Hepatocyte (in vitro differentiated cells): ENCODE measurements around the gene METRN. TPM values are rescaled to one million over a fixed set of nuclear protein-coding genes. Genes with fewer than 3 reads are reported as not detected.

Experiments used
- DNase-seq: peaks from one replicate; pipeline ENCODE4 v3.0.0-alpha.2; 2016; ENCODE audit warnings: low spot score
- H2AFZ ChIP-seq: fragments of 200-600 bp; sonication (generic); 2 replicates; pipeline ENCODE4 v1.6.0; 2016; ENCODE audit warnings: antibody characterized with exemption, mild to moderate bottlenecking
- H3K27ac ChIP-seq: fragments of 200-600 bp; sonication (generic); 2 replicates; pipeline ENCODE4 v1.5.1; 2016; ENCODE audit warnings: mild to moderate bottlenecking
- H3K27me3 ChIP-seq: fragments of 200-600 bp; sonication (generic); 2 replicates; pipeline ENCODE4 v1.6.1; 2016
- H3K36me3 ChIP-seq: fragments of 200-600 bp; sonication (generic); replicated peaks from 2 replicates; pipeline ENCODE4 v1.5.1; 2016; ENCODE audit warnings: low read depth; ENCODE audit not compliant: insufficient read depth
- H3K4me1 ChIP-seq: fragments of 200-600 bp; sonication (generic); 2 replicates; pipeline ENCODE4 v1.5.1; 2016; ENCODE audit warnings: mild to moderate bottlenecking, moderate library complexity; ENCODE audit not compliant: insufficient read depth
- H3K4me2 ChIP-seq: fragments of 200-600 bp; sonication (generic); 2 replicates; pipeline ENCODE4 v1.6.0; 2016
- H3K4me3 ChIP-seq: fragments of 200-600 bp; sonication (generic); 2 replicates; pipeline ENCODE4 v1.5.1; 2016; ENCODE audit warnings: mild to moderate bottlenecking
- H3K79me2 ChIP-seq: fragments of 200-600 bp; sonication (generic); 2 replicates; pipeline ENCODE4 v1.6.0; 2017; ENCODE audit warnings: mild to moderate bottlenecking
- H3K9me2 ChIP-seq: fragments of 200-600 bp; sonication (generic); replicated peaks from 2 replicates; pipeline ENCODE4 v1.6.0; 2017; ENCODE audit warnings: mild to moderate bottlenecking; ENCODE audit not compliant: insufficient read depth
- H3K9me3 ChIP-seq: fragments of 200-600 bp; sonication (generic); 2 replicates; pipeline ENCODE4 v1.5.1; 2016; ENCODE audit warnings: low read depth, mild to moderate bottlenecking
- H4K20me1 ChIP-seq: fragments of 200-600 bp; sonication (generic); 2 replicates; pipeline ENCODE4 v1.6.0; 2016; ENCODE audit warnings: mild to moderate bottlenecking; ENCODE audit not compliant: insufficient read depth, poor library complexity, severe bottlenecking
- CTCF ChIP-seq: fragments of 200-600 bp; sonication (generic); IDR thresholded peaks from 2 replicates; pipeline ENCODE4 v1.5.1; 2016; ENCODE audit warnings: antibody characterized with exemption, mild to moderate bottlenecking; ENCODE audit not compliant: poor library complexity
- EZH2 ChIP-seq: fragments of 200-600 bp; sonication (generic); IDR thresholded peaks from 2 replicates; pipeline ENCODE4 v1.6.1; 2016; ENCODE audit warnings: antibody characterized with exemption, mild to moderate bottlenecking, borderline replicate concordance
- EZH2phosphoT487 ChIP-seq: fragments of 200-600 bp; sonication (generic); IDR thresholded peaks from one replicate; pipeline ENCODE4 v1.6.1; 2018; ENCODE audit warnings: antibody characterized with exemption, mild to moderate bottlenecking, low read depth, moderate library complexity; ENCODE audit not compliant: unreplicated experiment, severe bottlenecking
- WGBS: methylation state at CpG from one replicate; pipeline ENCODE4 v1.1.6; 2016; ENCODE audit warnings: low lambda C conversion rate; ENCODE audit errors: missing lambda C conversion rate; 5-methylcytosine and 5-hydroxymethylcytosine counted together
- polyA plus RNA-seq: library from polyadenylated mRNA; unstranded; fragments of >200 nt; fragmentation: Nextera tagmentation; extraction: Ambion mirVana; gene quantifications from 2 replicates; pipeline ENCODE4 v1.2.1, GENCODE V29; 2016
- total RNA-seq: library from RNA; depleted of rRNA; stranded (reverse); fragments of >200 nt; gene quantifications from 2 replicates; pipeline ENCODE4 v1.2.3, GENCODE V29; 2014

Gene METRN
- total and polyA plus RNA-seq, 2 experiments from 2014 or later: 22.7 to 68.1 TPM

- Histone ChIP-seq H3K27me3 (peaks cover 7% of the 10 kb centered on the region), H3K36me3 (no peaks in the 10 kb centered on the region), H3K9me3 (no peaks in the 10 kb centered on the region), H3K79me2 (no peaks in the 10 kb centered on the region), H4K20me1 (peaks cover 11% of the 10 kb centered on the region), H3K4me1 (peaks cover 31% of the 10 kb centered on the region), H3K4me2 (no peak overlapping the region), H2AFZ (no peak overlapping the region), H3K9me2 (no peaks in the 10 kb centered on the region), H3K4me3 (no peak overlapping the region), H3K27ac (no peak overlapping the region)
- no peak for TF ChIP-seq EZH2
- TF ChIP-seq CTCF: no peak
- DNase-seq: no peak
- WGBS: 84% methylated on average over 26 of the region's 29 CpGs
These were observed 9.5 kb downstream of the METRN start for GRCh38 chr16:724188-725040.

- Histone ChIP-seq H3K9me3 (no peaks in the 10 kb centered on the region), H3K9me2 (no peaks in the 10 kb centered on the region), H3K27me3 (peaks cover 7% of the 10 kb centered on the region), H3K4me2 (no peak overlapping the region), H2AFZ (no peak overlapping the region), H3K4me1 (peaks cover 27% of the 10 kb centered on the region), H3K27ac (no peak overlapping the region), H3K36me3 (no peaks in the 10 kb centered on the region), H3K4me3 (no peak overlapping the region), H4K20me1 (peaks cover 8% of the 10 kb centered on the region), H3K79me2 (no peaks in the 10 kb centered on the region)
- 96% methylated on average over 7 of the region's 7 CpGs for WGBS
- no peak for TF ChIP-seq EZH2phosphoT487
- TF ChIP-seq EZH2: no peak
- TF ChIP-seq CTCF: no peak
- no peak for DNase-seq
These were observed 10.1 kb downstream of the METRN start for GRCh38 chr16:725041-725376.

- H3K27ac ChIP-seq: no peak overlapping the region
These were observed 10.7 kb downstream of the METRN start for GRCh38 chr16:725463-726187.

More at GRCh38 chr16:725463-726187, 10.7 kb downstream of the METRN start:
- Histone ChIP-seq H3K4me2 (no peak overlapping the region), H3K9me2 (no peaks in the 10 kb centered on the region), H3K4me1 (peaks cover 23% of the 10 kb centered on the region), H3K9me3 (no peaks in the 10 kb centered on the region), H3K79me2 (no peaks in the 10 kb centered on the region), H4K20me1 (peaks cover 6% of the 10 kb centered on the region), H3K36me3 (no peaks in the 10 kb centered on the region), H3K27me3 (peaks cover 7% of the 10 kb centered on the region), H3K4me3 (no peak overlapping the region), H2AFZ (no peak overlapping the region)
- DNase-seq: no peak
- TF ChIP-seq EZH2 (no peak), EZH2phosphoT487 (no peak), CTCF (no peak)
- WGBS: 92% methylated on average over 23 of the region's 23 CpGs
